B cell (primary cell): ENCODE data around the gene DDAH1. TPM values are rescaled to one million over a fixed set of nuclear protein-coding genes. Genes with fewer than 3 reads are reported as not detected.

Experiments
- ATAC-seq: fragments of 200-7000 bp; cut with Tn5 transposase; one replicate; pipeline ENCODE4 v1.10.0; 2021; ENCODE audit warnings: low read depth, mild to moderate bottlenecking, moderate number of reproducible peaks, moderate library complexity
- CTCF ChIA-PET: fragments of 350-600 bp; sonication (Branson Sonifier 250); formaldehyde crosslinking; loops from one replicate; lab custom pipeline; 2021; ENCODE audit warnings: antibody characterized with exemption, inconsistent platforms; lab: Charles Lee
- POLR2A ChIA-PET: fragments of 350-600 bp; sonication (Branson Sonifier 250); formaldehyde crosslinking; loops from one replicate; lab custom pipeline; 2021; ENCODE audit warnings: antibody characterized with exemption; lab: Charles Lee
- DNase-seq: peaks from one replicate; pipeline ENCODE4 v3.0.0; 2013
- H2AFZ ChIP-seq: 2 replicates; pipeline ENCODE4 v1.6.1; 2012; ENCODE audit warnings: mild to moderate bottlenecking, low read depth, low read length; ENCODE audit not compliant: insufficient read depth, poor library complexity, severe bottlenecking
- H3K27ac ChIP-seq, 2 donors: 1 replicate in 1 of 2; 2 replicates in 1 of 2; pipeline ENCODE4 v1.5.1; 2012 to 2013; ENCODE audit warnings: low read length in 2 of 2, mild to moderate bottlenecking in 2 of 2, moderate library complexity in 1 of 2
- H3K27me3 ChIP-seq, 4 experiments: fragments of 200-600 bp in 1 of 4; sonication (generic) in 1 of 4; replicated peaks in 1 of 4; 1 replicate in 2 of 4; 2 replicates in 2 of 4; pipeline versions ENCODE4 v1.6.1 to v1.7.0; 2013 to 2016; ENCODE audit warnings: low read length in 3 of 4, mild to moderate bottlenecking in 2 of 4, mixed read lengths in 1 of 4, moderate library complexity in 1 of 4; ENCODE audit not compliant: insufficient read depth in 4 of 4, control insufficient read depth in 3 of 4; ENCODE audit errors: control extremely low read depth in 1 of 4
- H3K36me3 ChIP-seq, 2 experiments: replicated peaks in 1 of 2; 1 replicate in 1 of 2; 2 replicates in 1 of 2; pipeline versions ENCODE4 v1.6.1 to v1.7.1; 2013; ENCODE audit warnings: low read length in 1 of 2; ENCODE audit not compliant: insufficient read depth in 2 of 2, control insufficient read depth in 1 of 2; ENCODE audit errors: control extremely low read depth in 1 of 2, extremely low read depth in 1 of 2
- H3K4me1 ChIP-seq, 2 donors: fragments of 200-600 bp in 1 of 2; sonication (generic) in 1 of 2; 1 replicate in 1 of 2; 2 replicates in 1 of 2; pipeline versions ENCODE4 v1.5.1 to v1.6.1; 2013 to 2017; ENCODE audit warnings: low read length in 2 of 2; ENCODE audit not compliant: control insufficient read depth in 2 of 2, insufficient read depth in 2 of 2
- H3K4me2 ChIP-seq: replicated peaks from 2 replicates; pipeline ENCODE3; 2012; ENCODE audit warnings: mild to moderate bottlenecking, low read depth, low read length; ENCODE audit not compliant: poor library complexity, severe bottlenecking
- H3K4me3 ChIP-seq, 5 experiments: fragments of 200-600 bp in 1 of 5; sonication (generic) in 1 of 5; 1 replicate in 3 of 5; 2 replicates in 2 of 5; pipeline versions ENCODE4 v1.5.1 to v1.7.0; 2011 to 2016; ENCODE audit warnings: low read length in 4 of 5, mild to moderate bottlenecking in 4 of 5, low read depth in 2 of 5, control low read depth in 1 of 5, moderate library complexity in 1 of 5; ENCODE audit not compliant: insufficient read depth in 1 of 5; ENCODE audit errors: control extremely low read depth in 1 of 5, extremely low read depth in 1 of 5
- H3K79me2 ChIP-seq: fragments of 200-600 bp; sonication (generic); one replicate; pipeline ENCODE4 v1.6.0; 2016; ENCODE audit warnings: low read length; ENCODE audit not compliant: control insufficient read depth, insufficient read depth
- H3K9ac ChIP-seq: fragments of 200-600 bp; sonication (generic); 2 replicates; pipeline ENCODE4 v1.6.1; 2017; ENCODE audit warnings: mild to moderate bottlenecking, low read length, moderate library complexity
- H3K9me3 ChIP-seq, 3 donors: one replicate each; pipeline versions ENCODE4 v1.6.1 to v1.7.1; 2013; ENCODE audit warnings: low read length in 2 of 3; ENCODE audit not compliant: control insufficient read depth in 2 of 3, insufficient read depth in 1 of 3; ENCODE audit errors: control extremely low read depth in 1 of 3
- H4K20me1 ChIP-seq: 2 replicates; pipeline ENCODE4 v1.6.0; 2012; ENCODE audit warnings: mild to moderate bottlenecking, low read length; ENCODE audit not compliant: insufficient read depth, control insufficient read depth, poor library complexity, severe bottlenecking
- H3K27ac Mint-ChIP-seq: one replicate; pipeline ENCODE4 v1.8.0; 2021; ENCODE audit warnings: mixed read lengths
- H3K27me3 Mint-ChIP-seq: one replicate; pipeline ENCODE4 v1.8.0; 2021; ENCODE audit warnings: mixed read lengths
- H3K4me1 Mint-ChIP-seq: one replicate; pipeline ENCODE4 v1.8.0; 2021; ENCODE audit warnings: mixed read lengths
- H3K4me3 Mint-ChIP-seq: one replicate; pipeline ENCODE4 v1.8.0; 2021; ENCODE audit warnings: mixed read lengths
- H3K9me3 Mint-ChIP-seq: one replicate; pipeline ENCODE4 v1.8.0; 2022; ENCODE audit warnings: mixed read lengths; ENCODE audit not compliant: insufficient read depth
- EZH2 ChIP-seq: IDR thresholded peaks from 2 replicates; pipeline ENCODE4 v1.6.1; 2012; ENCODE audit warnings: borderline replicate concordance, low read depth, mild to moderate bottlenecking, moderate library complexity, low read length; ENCODE audit not compliant: insufficient read depth, poor library complexity, severe bottlenecking
- WGBS: methylation state at CpG from one replicate; pipeline ENCODE4 v1.1.5; 2013; ENCODE audit warnings: missing lambda C conversion rate; ENCODE audit not compliant: insufficient coverage; 5-methylcytosine and 5-hydroxymethylcytosine counted together
- intact Hi-C: fragments of 100-400 bp; cut with micrococcal nuclease; formaldehyde crosslinking; loops from one replicate; pipeline ENCODE4 v1.10.0; 2022
- polyA plus RNA-seq: library from polyadenylated mRNA; depleted of rRNA; stranded (reverse); fragments of >200 nt; gene quantifications from 2 replicates; pipeline ENCODE4 v1.2.3, GENCODE V29; 2012
- total RNA-seq, 2 donors: library from RNA; stranded (reverse); fragments of 120-200 nt in 1 of 2; gene quantifications; 1 replicate in 1 of 2; 2 replicates in 1 of 2; pipeline versions ENCODE4 v1.2.3 to v1.2.4, GENCODE V29; 2013 to 2022
- TF ChIP-seq, protein P1 (sequence below): fragments of 200-600 bp; IDR thresholded peaks from one replicate; pipeline ENCODE4 v1.8.0; 2022; ENCODE audit warnings: antibody characterized with exemption, mild to moderate bottlenecking

DDAH1 gene
- total and polyA plus RNA-seq, 2 donors (not counting 1 experiment from before 2014, with no cell fraction given), result 0.04 TPM; not detected in 1

DNA sequence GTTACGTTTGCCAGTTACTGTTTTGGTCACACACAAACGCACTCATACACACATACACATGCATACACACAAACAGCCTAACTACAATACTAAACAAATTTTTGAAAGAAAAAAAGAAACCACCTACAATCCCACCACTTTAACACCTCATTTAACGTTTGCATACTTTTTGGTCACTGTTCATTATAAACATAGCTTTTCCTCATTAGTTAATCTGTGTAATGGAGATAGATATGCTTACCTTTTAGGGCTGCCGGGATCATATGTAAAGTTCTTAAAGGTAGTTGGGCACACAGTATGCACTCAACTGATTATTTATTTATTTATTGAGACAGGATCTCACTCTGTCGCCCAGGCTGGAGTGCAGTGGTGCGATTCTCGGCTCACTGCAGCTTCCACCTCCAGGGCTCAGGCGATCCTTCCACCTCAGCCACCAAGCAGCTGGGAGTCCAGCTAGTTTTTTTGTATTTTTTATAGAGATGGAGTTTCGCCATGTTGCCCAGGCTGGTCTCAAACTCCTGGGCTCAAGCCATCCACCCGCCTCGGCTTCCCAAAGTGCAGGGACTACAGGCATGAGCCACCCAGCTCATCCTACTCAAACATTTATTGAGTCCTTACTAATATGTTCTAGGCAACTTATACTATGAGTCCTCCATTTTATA lies 187.8 kb downstream of the DDAH1 start:
- ChIA-PET POLR2A (interaction anchor here (0.6 to 2.9 kb wide), 12 partner anchors 18 to 1580 kb away, joined by 3 to 26 read pairs (median 4); partner anchors contain the start of genes C1orf52, CTBS, GNG5 and MCOLN2), CTCF (interaction anchor here (0.7 to 5.5 kb wide), 9 partner anchors 13 to 333 kb away, joined by 3 to 59 read pairs (median 4); partner anchors contain the start of gene C1orf52)
- peaks cover 38 to 42% of the 10 kb centered on the region in 2 donors for H3K4me1 ChIP-seq
- no peaks in the 10 kb centered on the region for H3K27me3 ChIP-seq
- 0% methylated on average over 2 of the region's 11 CpGs for whole genome bisulfite sequencing
- Mint-ChIP-seq H3K27me3 (no peaks in the 10 kb centered on the region), H3K27ac (peak overlapping the region; percentile 97), H3K4me3 (peak overlapping the region; percentile 96), H3K9me3 (no peaks in the 10 kb centered on the region), H3K4me1 (peaks cover 49% of the 10 kb centered on the region)
- H3K4me3 ChIP-seq, result peak overlapping the region; percentile 13 to 98 (median 95)
- H3K79me2 ChIP-seq, result peaks cover 68% of the 10 kb centered on the region
- DNase-seq (no peak), ATAC-seq (no peak)
- peaks cover 2 to 18% of the 10 kb centered on the region in 2 experiments for H3K36me3 ChIP-seq
- H3K9ac ChIP-seq, result peak overlapping the region; percentile 57
- TF ChIP-seq, protein P1, sequence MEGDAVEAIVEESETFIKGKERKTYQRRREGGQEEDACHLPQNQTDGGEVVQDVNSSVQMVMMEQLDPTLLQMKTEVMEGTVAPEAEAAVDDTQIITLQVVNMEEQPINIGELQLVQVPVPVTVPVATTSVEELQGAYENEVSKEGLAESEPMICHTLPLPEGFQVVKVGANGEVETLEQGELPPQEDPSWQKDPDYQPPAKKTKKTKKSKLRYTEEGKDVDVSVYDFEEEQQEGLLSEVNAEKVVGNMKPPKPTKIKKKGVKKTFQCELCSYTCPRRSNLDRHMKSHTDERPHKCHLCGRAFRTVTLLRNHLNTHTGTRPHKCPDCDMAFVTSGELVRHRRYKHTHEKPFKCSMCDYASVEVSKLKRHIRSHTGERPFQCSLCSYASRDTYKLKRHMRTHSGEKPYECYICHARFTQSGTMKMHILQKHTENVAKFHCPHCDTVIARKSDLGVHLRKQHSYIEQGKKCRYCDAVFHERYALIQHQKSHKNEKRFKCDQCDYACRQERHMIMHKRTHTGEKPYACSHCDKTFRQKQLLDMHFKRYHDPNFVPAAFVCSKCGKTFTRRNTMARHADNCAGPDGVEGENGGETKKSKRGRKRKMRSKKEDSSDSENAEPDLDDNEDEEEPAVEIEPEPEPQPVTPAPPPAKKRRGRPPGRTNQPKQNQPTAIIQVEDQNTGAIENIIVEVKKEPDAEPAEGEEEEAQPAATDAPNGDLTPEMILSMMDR, result no peak
- no peak for TF ChIP-seq EZH2
- H2AFZ ChIP-seq, result peak overlapping the region; percentile 43
- peak overlapping the region; percentile 62 to 99 for H3K27ac ChIP-seq
- H3K4me2 ChIP-seq, result peak overlapping the region; percentile 76
- intact Hi-C loops, result loop anchor here (1.0 to 5.0 kb wide), 10 partner anchors 18 to 1635 kb away; partner anchors contain the start of genes C1orf52, CTBS, GNG5 and HS2ST1
- no peaks in the 10 kb centered on the region for H3K9me3 ChIP-seq
- H4K20me1 ChIP-seq, result peaks cover 33% of the 10 kb centered on the region
